ENCODE results near the gene MRPL20.

DNA sequence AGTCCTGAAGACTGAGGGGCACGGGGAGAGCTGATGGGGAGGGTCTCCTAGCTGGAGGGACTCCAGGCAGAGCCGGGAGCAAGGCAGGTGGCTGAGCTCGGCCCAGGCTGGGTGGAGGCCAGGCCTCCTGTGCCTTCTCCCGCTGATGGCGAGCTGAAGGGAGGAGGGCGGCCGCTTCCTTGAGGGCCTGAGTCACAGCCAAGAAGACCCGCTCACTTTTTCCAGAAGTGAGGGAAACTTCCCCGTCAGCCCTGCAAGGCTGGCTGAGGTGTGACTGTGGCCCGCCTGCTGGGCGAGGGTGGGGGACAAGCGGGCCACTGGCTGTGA is 26.7 kb upstream of the MRPL20 start:
- TF ChIP-seq ZNF70 (CRISPR knock-in tag; IDR thresholded peaks at IDR 0.05) (no peak), TOX (CRISPR knock-in tag; IDR thresholded peaks at IDR 0.05; ENCODE audit: borderline replicate concordance) (no peak)

Data from SK-N-SH treated with all-trans-retinoic acid at 6 μM for 48 hours (cell line).